ENCODE data around the gene PGM5.

Gene PGM5

DNA sequence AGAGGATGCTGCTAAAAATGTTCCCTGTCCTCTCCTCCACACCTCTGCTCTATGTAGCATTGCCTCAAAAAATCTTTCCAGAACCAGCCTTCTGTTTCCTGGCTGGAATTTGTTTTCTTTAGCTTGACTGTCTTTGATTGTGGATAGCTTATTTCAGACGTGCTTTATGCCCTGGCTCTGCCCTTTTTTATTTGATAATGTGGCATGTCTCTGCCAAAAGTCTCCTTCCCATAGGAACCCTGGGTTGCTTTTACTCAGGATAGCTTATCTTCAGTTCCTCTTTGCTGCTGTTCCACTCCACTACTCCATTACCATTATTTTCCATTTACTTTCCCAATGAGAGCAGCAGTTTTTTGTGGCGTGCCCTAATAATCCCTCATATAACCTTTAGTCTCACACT lies 185.2 kb downstream of the PGM5 start:
- DNase-seq, result no peak

DNA sequence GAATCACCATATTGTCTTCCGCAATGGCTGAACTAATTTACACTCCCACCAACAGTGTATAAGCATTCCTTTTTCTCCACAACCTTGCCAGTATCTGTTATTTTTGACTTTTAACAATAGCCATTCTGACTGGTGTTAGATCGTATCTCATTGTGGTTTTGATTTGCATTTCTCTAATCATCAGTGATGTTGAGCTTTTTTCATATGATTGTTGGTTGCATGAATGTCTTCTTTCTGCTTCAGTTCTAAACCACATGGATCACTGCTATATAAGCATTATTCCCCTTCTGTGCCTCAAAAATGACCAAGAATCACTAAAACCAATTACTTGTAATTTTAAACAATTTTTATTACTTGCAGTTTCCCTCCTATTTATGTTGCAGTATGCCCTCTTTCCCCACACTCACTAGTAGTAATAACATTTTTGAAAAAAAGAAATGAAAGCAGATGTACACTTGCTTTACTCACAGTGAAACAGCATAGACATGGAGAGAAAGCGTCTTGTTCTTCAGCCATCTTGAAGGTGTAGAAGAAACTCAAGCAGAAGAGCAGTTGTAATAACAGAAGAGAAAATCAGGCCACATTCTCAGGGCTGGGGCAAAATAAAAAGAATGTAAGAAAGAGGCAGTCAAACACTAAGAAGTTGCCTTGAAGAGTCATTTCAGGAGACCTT lies 188.8 kb downstream of the PGM5 start:
- no peak for DNase-seq

DNA sequence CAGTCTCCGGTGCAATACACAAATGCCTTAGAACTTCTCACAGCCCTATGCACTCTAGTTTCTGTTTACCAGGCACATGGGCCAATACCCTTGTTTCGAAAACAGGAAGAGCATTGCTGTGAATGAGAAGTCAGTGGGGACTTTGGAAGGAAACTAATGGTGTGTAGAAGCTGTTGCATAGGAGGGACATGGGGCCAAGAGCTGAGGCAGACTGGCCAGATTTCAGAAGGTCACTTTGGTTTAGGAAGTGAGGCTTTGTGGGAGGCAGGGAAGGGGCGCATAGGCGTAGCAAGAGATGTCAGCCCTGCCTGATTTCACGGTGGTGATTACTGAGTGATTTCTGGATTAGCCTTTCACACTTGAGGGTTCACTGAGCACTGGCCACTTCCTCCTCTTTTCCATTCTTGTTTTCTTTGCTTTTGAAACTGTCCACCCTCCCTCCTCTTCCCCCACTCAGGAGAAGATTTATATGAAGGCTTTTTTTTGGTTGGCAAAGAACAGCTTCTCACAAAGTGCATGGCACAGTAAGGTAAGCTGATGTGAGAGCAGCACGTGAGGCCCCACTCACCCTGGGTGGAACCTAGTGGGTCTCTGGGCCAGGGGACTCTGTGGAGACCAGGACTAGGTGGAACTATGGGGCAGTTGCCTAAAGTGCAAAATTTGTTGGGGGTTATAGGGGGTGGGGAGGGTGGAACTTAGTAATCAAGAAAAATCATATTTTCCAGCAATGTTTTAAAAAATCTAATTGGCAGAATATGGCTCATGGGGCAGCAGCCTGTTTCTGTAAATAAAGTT lies 190.4 kb downstream of the PGM5 start:
- no peak for DNase-seq

DNA sequence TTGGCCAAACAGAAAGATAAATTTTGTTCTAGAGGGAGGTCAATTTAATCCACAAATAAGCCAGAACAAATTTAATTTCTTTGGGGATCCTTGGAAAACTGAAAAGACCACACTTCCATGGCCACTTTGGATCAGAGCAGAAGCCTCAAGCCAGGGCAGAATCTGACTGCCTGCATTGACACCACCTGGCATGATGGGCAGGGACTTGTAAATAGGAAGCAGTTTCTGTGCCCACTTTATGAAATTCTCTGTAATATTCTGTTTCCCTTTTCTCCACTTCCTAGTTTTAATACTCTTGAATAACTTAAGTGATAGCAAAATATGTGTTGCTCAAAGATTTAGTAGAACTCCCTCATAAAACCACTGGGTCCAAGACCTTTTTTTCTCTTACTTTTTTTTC lies 191.0 kb downstream of the PGM5 start:
- DNase-seq, result no peak

DNA sequence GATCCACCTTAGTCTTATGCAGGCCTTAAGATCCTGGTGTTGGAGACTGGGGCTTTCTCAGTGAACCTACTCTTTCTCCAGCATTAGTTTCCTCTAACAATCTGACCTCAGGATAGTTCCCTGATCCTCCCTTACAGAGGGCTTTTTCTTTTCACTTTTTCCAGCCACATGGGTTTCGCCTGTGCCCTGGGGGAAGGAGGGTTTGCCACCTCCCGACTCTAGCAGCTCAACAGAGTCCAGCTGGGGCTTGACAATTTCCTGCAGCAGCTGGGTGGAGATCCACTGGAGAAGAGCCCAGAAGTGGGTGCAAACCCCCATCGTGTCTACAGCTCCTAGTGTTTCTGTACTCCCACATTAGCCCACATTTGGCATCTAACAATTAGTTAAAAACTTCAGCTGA lies 191.8 kb downstream of the PGM5 start:
- no peak for DNase-seq

DNA sequence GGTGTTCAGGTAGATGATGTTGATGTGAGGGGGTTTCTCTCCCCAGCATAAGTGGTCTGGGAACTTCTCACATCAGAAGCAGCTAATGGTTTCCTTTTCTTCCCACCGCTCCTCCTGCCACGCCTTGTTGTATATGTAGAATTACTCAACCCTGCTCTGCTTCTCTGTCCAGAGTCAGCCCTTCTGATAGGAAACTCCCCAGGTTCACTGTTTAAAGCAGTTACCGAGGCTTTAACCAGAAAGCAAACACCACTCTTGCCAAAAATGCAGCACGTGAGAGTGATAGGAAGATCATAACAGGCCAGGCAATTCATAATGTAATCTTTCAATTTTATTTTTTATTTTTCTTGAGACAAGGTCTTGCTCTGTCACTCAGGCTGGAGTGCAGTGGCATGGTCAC lies 194.8 kb downstream of the PGM5 start:
- no peak for DNase-seq

DNA sequence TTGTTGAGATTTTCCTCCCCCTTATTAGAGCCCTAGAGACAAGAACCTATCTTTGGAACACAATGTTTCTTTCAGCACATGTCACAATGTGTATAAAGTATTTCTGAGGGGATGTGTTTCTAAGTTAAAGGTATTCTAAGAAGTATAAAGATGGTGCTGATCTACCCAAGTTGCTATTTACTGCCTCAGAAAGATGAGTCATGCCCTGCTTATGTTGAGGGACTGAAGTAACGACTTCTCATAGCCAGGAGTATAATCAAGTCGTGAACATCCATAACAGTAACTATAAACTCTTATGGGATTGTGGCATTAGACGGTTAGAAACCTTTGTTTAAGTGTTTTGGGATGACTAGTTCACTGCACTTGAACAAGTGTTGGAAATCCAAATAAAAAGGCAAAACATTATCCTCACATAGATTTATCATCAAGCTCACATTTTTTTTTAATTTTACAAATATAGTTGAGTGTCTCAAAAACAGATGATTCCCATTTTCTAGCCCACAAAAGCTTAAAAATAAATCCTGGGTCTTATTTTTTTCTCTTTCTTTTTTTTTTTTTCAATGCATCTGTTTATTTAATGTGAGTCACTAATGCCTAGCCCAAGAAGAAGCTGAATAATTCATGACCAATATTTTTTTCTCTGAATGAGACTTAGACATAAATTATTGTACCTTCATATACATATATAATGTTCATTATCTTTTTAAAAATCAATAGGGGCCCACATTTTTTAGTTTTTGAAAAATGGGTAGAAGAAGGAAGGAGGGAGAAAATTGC lies 196.5 kb downstream of the PGM5 start:
- DNase-seq, result no peak

DNA sequence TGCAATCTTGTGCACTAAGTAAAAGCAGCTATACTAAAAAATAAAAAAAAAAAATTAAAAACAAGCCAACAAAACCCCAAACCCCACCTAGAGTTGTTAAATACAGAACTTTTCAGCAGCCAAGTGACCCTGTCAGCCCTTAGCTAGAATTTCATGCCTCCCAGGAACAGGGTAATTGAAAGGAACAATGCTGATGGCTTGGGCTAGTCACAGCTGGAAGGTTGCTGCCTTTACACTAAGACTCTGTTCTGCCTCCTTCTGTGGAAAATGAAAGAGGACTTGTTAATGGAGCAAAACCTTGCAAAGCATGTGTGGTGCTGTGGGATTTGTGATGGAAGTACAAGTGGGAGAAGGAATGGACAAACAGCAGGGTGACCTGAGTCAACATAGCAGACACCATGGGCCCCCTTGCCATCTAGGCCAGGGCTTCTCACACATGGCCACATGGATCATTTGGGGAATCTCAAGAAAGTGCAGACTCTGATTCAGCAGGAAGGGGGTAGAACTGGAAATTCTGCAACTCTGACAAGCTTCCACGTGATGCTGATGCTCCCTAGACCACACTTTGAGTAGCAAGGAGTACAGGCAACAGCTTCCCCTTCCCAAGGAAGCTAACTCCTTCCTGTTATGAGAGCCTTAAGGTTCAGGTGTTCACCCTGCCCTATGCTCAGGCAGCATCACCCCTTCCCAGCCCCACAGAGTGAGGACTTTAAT lies 199.2 kb downstream of the PGM5 start:
- DNase-seq, result no peak

DNA sequence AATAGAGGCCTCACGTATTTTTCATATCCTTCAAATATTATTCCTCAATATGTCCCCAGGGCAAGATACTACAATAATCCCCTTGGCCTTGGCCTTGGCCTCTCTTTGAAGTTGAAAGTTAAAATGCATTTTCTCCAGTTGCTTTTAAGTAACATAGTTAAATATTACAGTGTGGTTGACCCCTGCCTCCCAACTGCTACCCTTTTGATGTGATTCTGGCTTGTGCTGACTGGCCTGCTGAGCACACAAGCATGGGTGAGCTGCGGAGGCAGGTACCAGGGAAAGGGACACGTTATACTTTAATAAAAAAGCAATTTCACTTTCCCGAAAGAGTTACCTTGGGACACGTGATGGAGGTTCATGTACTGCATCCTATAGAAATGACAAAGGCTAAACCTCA lies 202.1 kb downstream of the PGM5 start:
- DNase-seq, result no peak

DNA sequence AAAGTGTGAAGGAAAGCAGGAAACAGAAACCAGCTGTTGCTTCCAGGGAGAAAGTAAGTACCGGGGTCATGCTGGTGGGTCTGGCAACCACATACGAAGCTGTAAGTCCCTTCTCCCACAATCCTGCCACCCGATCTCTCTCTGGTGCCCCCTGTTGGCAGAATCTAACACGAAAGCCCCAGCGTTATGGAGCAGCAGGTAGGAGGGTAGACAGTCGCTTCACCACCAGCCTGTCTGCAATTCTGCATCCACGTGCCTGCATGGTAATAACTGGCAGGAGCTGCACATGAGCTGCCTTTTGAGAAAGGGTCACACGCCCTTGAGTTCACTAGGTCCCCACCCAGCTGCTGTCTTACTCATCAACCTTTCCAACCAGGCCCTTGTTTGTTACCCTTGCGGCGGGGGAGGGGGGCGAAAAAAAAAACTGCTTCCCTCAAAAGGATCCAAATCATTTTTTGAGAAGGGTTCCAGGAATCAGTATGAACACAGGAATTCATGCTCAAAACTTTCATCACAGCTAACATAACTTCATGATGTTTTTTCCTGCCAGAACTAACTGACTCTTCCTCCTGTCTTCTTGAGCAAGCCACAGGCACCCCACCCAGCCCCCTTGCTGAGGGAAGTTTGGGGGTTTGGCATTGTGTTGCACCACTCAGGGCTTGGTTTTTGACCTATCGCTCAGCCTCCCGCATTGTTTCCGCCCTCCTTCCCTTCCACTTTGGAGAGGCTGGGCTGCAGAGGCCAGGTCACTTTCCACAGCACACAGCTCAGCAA lies 203.8 kb downstream of the PGM5 start:
- DNase-seq, result peak; percentile 20

DNA sequence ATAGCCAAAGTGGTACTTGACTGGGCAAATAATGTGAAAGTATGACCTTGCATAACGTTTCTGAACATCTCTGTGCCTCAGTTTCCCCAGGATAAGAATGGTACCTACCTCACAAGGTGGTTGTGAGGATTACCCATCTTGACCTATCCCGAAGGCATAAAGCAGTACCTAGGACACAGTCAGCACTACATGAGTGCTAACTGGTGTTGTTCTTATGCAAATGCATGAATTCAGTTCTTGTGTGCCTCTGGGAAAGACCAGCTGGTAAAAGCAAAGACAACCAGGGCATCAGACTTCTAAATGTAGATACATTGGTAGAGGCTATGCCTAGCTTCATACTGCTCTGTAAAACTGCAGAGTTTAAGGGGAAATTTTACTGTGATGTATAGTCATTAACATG lies 206.1 kb downstream of the PGM5 start:
- DNase-seq, result no peak

DNA sequence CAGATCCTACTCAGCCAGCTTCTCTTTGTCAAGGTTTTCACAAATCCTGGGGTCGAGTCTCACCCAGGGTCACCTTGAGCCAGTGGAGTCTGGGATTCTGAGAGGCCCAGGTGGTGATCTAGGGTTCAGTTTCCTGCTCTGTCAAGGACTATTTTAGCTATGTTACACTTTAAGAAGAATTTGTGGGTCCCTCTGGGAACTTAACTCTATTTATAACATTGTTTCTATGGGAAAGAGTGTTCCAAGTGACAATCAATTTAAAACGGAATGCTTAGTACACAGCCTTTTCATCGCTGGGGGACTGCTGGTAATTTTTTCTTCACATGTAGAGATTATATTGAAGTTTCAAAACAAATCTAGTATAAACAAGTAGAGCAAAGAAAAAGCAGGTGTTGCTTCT lies 211.2 kb downstream of the PGM5 start:
- DNase-seq, result no peak

DNA sequence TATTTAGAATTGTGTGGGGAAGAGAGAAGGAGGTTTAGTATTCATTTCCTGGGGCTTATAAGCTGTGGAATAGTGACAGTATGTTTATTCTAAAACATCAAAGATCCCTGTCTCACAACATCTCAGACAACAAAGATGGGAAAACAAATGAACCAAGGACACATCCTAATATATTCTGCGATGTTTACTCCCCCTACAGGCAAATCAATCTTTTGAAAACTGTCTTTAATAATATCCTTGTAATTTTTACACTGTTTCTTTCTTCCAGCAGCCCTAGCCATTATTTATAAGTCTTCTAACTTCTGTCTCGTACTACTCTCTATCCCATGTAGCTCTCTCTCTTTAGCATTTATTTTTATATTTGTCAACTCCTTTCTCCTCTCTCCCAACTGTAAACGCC lies 217.7 kb downstream of the PGM5 start:
- no peak for DNase-seq

DNA sequence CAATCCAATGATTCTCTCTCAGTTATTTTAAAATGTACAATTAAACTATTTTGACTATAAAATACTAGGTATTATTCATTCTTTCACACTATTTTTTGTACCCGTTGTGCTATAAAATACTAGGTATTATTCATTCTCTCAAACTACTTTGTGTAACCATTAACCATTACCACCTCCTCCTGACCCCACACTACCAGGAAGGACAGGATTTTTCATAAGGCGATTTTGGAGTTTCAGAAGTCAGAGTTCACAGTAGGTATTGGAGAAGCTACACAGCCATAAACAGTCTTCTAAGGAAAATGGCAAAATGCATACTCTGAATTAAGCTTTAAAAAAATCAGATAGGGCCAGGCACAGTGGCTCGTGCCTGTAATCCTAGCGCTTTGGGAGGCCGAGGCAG lies 219.4 kb downstream of the PGM5 start:
- DNase-seq, result no peak

DNA sequence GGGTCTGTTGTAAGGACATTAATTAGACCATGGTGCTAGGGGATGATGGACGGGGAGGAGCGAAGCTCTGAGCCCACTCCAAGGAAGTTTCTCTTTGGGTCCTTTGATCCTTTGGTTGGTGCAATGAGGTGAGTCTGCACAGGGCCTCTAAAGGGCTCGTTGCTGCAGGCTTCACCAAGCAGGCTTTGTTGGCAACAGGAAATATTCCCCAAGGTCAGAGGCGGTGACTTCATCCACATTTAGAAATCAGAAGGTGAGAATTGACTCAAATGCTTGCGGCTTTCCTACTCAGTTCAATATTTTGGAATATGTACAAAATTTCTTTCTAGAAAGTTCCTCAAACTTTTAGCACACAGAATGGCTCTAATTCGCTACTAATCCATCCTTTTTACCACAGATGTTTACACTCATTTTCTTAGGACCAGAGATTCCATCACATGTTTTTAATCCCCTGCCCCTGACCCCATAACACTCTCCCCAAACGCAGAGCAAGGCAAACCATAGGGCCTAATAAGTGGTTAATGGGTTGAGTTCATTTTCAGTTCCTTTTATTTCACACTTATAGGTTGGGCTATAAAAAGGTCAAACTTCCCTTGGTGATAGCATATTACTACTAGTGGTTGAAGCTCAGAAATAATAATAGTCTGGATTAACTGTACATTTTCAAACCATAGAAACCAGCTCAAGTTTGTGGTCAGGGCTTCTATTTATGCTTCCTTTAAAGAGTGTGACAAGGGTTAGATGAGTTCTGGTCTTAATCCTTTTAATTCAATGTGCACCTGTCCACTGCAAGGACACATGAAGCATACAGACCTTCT lies 221.6 kb downstream of the PGM5 start:
- no peak for DNase-seq

Data from activated CD4-positive, alpha-beta T cell treated with anti-CD3 and anti-CD28 coated beads, Interleukin-2, amount 50 U/mL, for 1 hour (primary cell).